Activated T-cell treated with anti-CD3 and anti-CD28 coated beads for 24 hours (primary cell): ENCODE measurements around the gene ARL6IP6.
"Not testable (repeated sequence)": the region's sequence is repeated elsewhere in the genome, so short reads cannot be mapped to it uniquely, and the experiment has no call there.

Experiments
- DNase-seq: peaks from one replicate; pipeline ENCODE4 v3.0.0-alpha.2; 2020; ENCODE audit warnings: low read depth

ARL6IP6 gene

GRCh38 chr2:152722639-152723038 lies 4.2 kb downstream of the ARL6IP6 start:
- DNase-seq: not testable (repeated sequence)

GRCh38 chr2:152723918-152724317 lies 5.5 kb downstream of the ARL6IP6 start:
- no peak for DNase-seq

GRCh38 chr2:152729844-152730243 lies 11.4 kb downstream of the ARL6IP6 start:
- DNase-seq: no peak

GRCh38 chr2:152730591-152731333 lies 12.3 kb downstream of the ARL6IP6 start:
- no peak for DNase-seq

- DNase-seq: not testable (repeated sequence)
These were observed 19.1 kb downstream of the ARL6IP6 start for GRCh38 chr2:152737509-152737908.

GRCh38 chr2:152738438-152738837 lies 20.0 kb downstream of the ARL6IP6 start:
- no peak for DNase-seq

- not testable (repeated sequence) for DNase-seq
These were observed 21.3 kb downstream of the ARL6IP6 start for GRCh38 chr2:152739705-152740104.

GRCh38 chr2:152740743-152741328 lies 22.4 kb downstream of the ARL6IP6 start:
- DNase-seq: no peak

- no peak for DNase-seq
These were observed 24.6 kb downstream of the ARL6IP6 start for GRCh38 chr2:152743002-152743401.

GRCh38 chr2:152747751-152748150 lies 29.3 kb downstream of the ARL6IP6 start:
- not testable (repeated sequence) for DNase-seq

GRCh38 chr2:152755029-152755428 lies 36.6 kb downstream of the ARL6IP6 start:
- no peak for DNase-seq

- no peak for DNase-seq
These were observed 41.1 kb downstream of the ARL6IP6 start for GRCh38 chr2:152759290-152760072.

GRCh38 chr2:152761214-152761613 lies 42.8 kb downstream of the ARL6IP6 start:
- DNase-seq: no peak

GRCh38 chr2:152762202-152762601 lies 43.8 kb downstream of the ARL6IP6 start:
- DNase-seq: no peak

GRCh38 chr2:152763208-152763607 lies 44.8 kb downstream of the ARL6IP6 start:
- DNase-seq: not testable (repeated sequence)

- no peak for DNase-seq
These were observed 45.2 kb downstream of the ARL6IP6 start for GRCh38 chr2:152763651-152764050.

GRCh38 chr2:152766928-152767327 lies 48.5 kb downstream of the ARL6IP6 start:
- no peak for DNase-seq

- DNase-seq: no peak
These were observed 62.8 kb downstream of the ARL6IP6 start for GRCh38 chr2:152781175-152781574.

- no peak for DNase-seq
These were observed 63.8 kb downstream of the ARL6IP6 start for GRCh38 chr2:152782171-152782570.

- DNase-seq: no peak
These were observed 72.5 kb downstream of the ARL6IP6 start for GRCh38 chr2:152790883-152791282.

GRCh38 chr2:152791979-152792378 lies 73.6 kb downstream of the ARL6IP6 start:
- DNase-seq: no peak

- DNase-seq: no peak
These were observed 74.6 kb downstream of the ARL6IP6 start for GRCh38 chr2:152792974-152793373.

- DNase-seq: no peak
These were observed 78.5 kb downstream of the ARL6IP6 start for GRCh38 chr2:152796941-152797340.
